Measurements from ENCODE around the gene CTNS. TPM values are rescaled to one million over a fixed set of nuclear protein-coding genes. Genes with fewer than 3 reads are reported as not detected.

CTNS gene
- total and polyA plus RNA-seq, 4 donors, result 7.7 to 24.9 (median 19.2) TPM

- 1% methylated on average over 50 to 65 of the region's 65 CpGs for WGBS, 2 donors
- Histone ChIP-seq H3K4me1 (ENCODE audit: control insufficient read depth in 5 of 5, insufficient read depth in 5 of 5, low read length in 5 of 5) (peaks cover 0 to 7% (median 0%) of the 10 kb centered on the region in 5 donors), H3K27ac (ENCODE audit: low read depth in 1 of 2, low read length in 1 of 2) (peak within 1 kb of the TSS in 1 of 2 donors; percentile 84), H3K9me3 (ENCODE audit: control insufficient read depth in 4 of 4, insufficient read depth in 3 of 4, low read length in 3 of 4) (peaks cover 0 to 10% (median 3%) of the 10 kb centered on the region in 4 donors), H3K9ac (ENCODE audit: insufficient read depth in 1 of 2, low read length in 2 of 2) (no peak within 1 kb of the TSS), H3K27me3 (ENCODE audit: control insufficient read depth in 3 of 3, insufficient read depth in 3 of 3, low read length in 2 of 3) (peaks cover 3 to 57% (median 36%) of the 10 kb centered on the region in 3 donors), H3K4me3 (peak within 1 kb of the TSS; percentile 11), H3K36me3 (ENCODE audit: control insufficient read depth in 4 of 4, insufficient read depth in 4 of 4, low read length in 4 of 4) (no peaks in the 10 kb centered on the region)
- no peak for TF ChIP-seq CTCF (IDR thresholded peaks at IDR 0.05; ENCODE audit: control extremely low read depth, extremely low read depth)
- ATAC-seq (ENCODE audit: insufficient read depth, low FRiP score) (peak; percentile 51), DNase-seq (peak; percentile 16 to 28 (median 27))
These were observed 59.3 kb downstream of the CTNS start, which contains the start of gene P2RX5 for GRCh38 chr17:3695723-3696411. P2RX5 (minus strand) TSS chr17:3696155; CDS start chr17:3696005, 150 bp downstream.

DNA sequence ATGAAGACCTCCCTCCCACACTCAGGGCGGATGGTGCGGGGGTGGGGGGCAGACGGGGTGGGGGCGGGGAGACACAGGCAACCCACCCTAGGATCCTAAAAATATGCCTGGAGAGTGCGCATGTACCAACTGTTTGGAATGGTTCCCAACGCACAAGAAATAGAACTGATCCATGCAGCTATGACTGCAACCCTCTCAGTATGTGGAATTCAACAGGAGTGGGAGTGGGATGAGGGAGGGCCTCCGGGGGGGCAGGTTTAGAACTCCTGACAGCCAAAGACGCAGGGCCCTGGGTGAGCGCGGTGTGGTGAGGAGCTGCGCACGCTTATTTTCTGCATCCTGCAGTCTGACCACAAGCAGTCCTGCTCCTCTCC is 60.5 kb downstream of the CTNS start:
- Histone ChIP-seq H3K9me3 (ENCODE audit: control insufficient read depth in 4 of 4, insufficient read depth in 3 of 4, low read length in 3 of 4) (peaks cover 0 to 10% (median 3%) of the 10 kb centered on the region in 4 donors), H3K27me3 (ENCODE audit: control insufficient read depth in 3 of 3, insufficient read depth in 3 of 3, low read length in 2 of 3) (peaks cover 0 to 57% (median 36%) of the 10 kb centered on the region in 3 donors), H3K36me3 (ENCODE audit: control insufficient read depth in 4 of 4, insufficient read depth in 4 of 4, low read length in 4 of 4) (no peaks in the 10 kb centered on the region), H3K4me3 (no peak overlapping the region), H3K9ac (ENCODE audit: insufficient read depth in 1 of 2, low read length in 2 of 2) (no peak overlapping the region), H3K4me1 (ENCODE audit: control insufficient read depth in 5 of 5, insufficient read depth in 5 of 5, low read length in 5 of 5) (peaks cover 0 to 7% (median 0%) of the 10 kb centered on the region in 5 donors), H3K27ac (ENCODE audit: low read depth in 1 of 2, low read length in 1 of 2) (no peak overlapping the region)
- ATAC-seq (ENCODE audit: insufficient read depth, low FRiP score), result no peak
- no peak for TF ChIP-seq CTCF (IDR thresholded peaks at IDR 0.05; ENCODE audit: control extremely low read depth, extremely low read depth)
- no peak for DNase-seq
- WGBS, 2 donors, result 51 to 64% methylated on average over 11 to 12 of the region's 12 CpGs

DNA sequence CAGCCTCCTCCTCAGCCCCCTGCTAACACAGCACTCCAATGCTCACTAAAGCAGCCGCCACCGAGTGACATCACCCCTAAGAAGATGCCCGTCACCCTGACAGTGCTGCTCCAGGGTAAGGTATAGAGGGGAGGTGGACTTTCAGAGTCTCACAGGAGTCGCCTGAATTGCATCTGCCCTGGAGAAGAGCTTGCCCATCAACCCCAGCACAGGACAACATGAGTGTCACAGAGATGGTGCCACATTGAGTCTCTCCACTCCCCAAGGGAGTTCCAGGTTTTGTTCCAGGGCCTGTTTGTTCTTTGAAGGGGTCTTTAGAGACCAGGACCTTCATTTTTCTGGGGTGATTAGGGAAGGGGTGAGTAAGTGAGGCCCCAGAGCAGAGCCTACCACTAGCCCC is 61.6 kb downstream of the CTNS start:
- no peak for TF ChIP-seq CTCF (IDR thresholded peaks at IDR 0.05; ENCODE audit: control extremely low read depth, extremely low read depth)
- H3K4me3 ChIP-seq, result no peak overlapping the region
- H3K9ac ChIP-seq (ENCODE audit: insufficient read depth in 1 of 2, low read length in 2 of 2), result no peak overlapping the region
- no peak for DNase-seq
- H3K4me1 ChIP-seq (ENCODE audit: control insufficient read depth in 5 of 5, insufficient read depth in 5 of 5, low read length in 5 of 5), result peaks cover 0 to 7% (median 0%) of the 10 kb centered on the region in 5 donors
- no peak overlapping the region for H3K27ac ChIP-seq (ENCODE audit: low read depth in 1 of 2, low read length in 1 of 2)
- peaks cover 0 to 50% (median 34%) of the 10 kb centered on the region in 3 donors for H3K27me3 ChIP-seq (ENCODE audit: control insufficient read depth in 3 of 3, insufficient read depth in 3 of 3, low read length in 2 of 3)
- peaks cover 0 to 12% (median 3%) of the 10 kb centered on the region in 4 donors for H3K9me3 ChIP-seq (ENCODE audit: control insufficient read depth in 4 of 4, insufficient read depth in 3 of 4, low read length in 3 of 4)
- WGBS, 2 donors, result 83 to 97% methylated on average over 4 of the region's 4 CpGs
- no peak for ATAC-seq (ENCODE audit: insufficient read depth, low FRiP score)
- H3K36me3 ChIP-seq (ENCODE audit: control insufficient read depth in 4 of 4, insufficient read depth in 4 of 4, low read length in 4 of 4), result no peaks in the 10 kb centered on the region

All from lung (tissue), 12 donors.